ENCODE measurements around the gene CABP7. TPM values are rescaled to one million over a fixed set of nuclear protein-coding genes. Genes with fewer than 3 reads are reported as not detected.

CABP7 gene
- total and polyA plus RNA-seq, 2 donors (not counting 1 experiment from before 2014, with no cell fraction given): 0.03 TPM; not detected in 1

GRCh38 chr22:29683536-29683935 is 36.3 kb upstream of the CABP7 start:
- peaks cover 0 to 53% of the 10 kb centered on the region in 2 experiments for H3K36me3 ChIP-seq (replicated peaks in 1 of 2; ENCODE audit: control extremely low read depth in 1 of 2, control insufficient read depth in 1 of 2, extremely low read depth in 1 of 2, insufficient read depth in 2 of 2, low read length in 1 of 2)
- POLR2A ChIA-PET: no interaction called here

GRCh38 chr22:29684244-29684643 is 35.6 kb upstream of the CABP7 start:
- DNase-seq (no peak), ATAC-seq (ENCODE audit: low read depth) (no peak)
- WGBS (ENCODE audit: insufficient coverage): 93% methylated on average over 4 of the region's 4 CpGs
- no peaks in the 10 kb centered on the region for H3K4me1 ChIP-seq (ENCODE audit: control insufficient read depth in 2 of 2, insufficient read depth in 2 of 2, low read length in 2 of 2)
- H3K27ac ChIP-seq (ENCODE audit: low read length in 2 of 2): no peak overlapping the region
- no peaks in the 10 kb centered on the region for H3K79me2 ChIP-seq (ENCODE audit: control insufficient read depth, insufficient read depth, low read length)
- H3K9me3 ChIP-seq (ENCODE audit: control extremely low read depth in 1 of 3, control insufficient read depth in 2 of 3, insufficient read depth in 1 of 3, low read length in 2 of 3): no peaks in the 10 kb centered on the region
- H3K9ac ChIP-seq (ENCODE audit: low read length): no peak overlapping the region
- ChIA-PET CTCF (no interaction called here), POLR2A (no interaction called here)
- no peak overlapping the region for H3K4me2 ChIP-seq (replicated peaks; ENCODE audit: low read depth, low read length, poor library complexity, severe bottlenecking)
- Mint-ChIP-seq H3K27ac (no peak overlapping the region), H3K9me3 (ENCODE audit: insufficient read depth) (no peaks in the 10 kb centered on the region), H3K27me3 (no peaks in the 10 kb centered on the region), H3K4me3 (no peak overlapping the region), H3K4me1 (no peaks in the 10 kb centered on the region)
- no peak overlapping the region for H2AFZ ChIP-seq (ENCODE audit: insufficient read depth, low read depth, low read length, poor library complexity, severe bottlenecking)
- no peaks in the 10 kb centered on the region for H3K27me3 ChIP-seq (replicated peaks in 1 of 4; ENCODE audit: control extremely low read depth in 1 of 4, control insufficient read depth in 3 of 4, insufficient read depth in 4 of 4, low read length in 3 of 4)
- intact Hi-C loops (cut with micrococcal nuclease): no loop called here
- no peak overlapping the region for H3K4me3 ChIP-seq (ENCODE audit: control extremely low read depth in 1 of 5, extremely low read depth in 1 of 5, insufficient read depth in 1 of 5, low read depth in 2 of 5, low read length in 4 of 5)
- TF ChIP-seq, protein P1, sequence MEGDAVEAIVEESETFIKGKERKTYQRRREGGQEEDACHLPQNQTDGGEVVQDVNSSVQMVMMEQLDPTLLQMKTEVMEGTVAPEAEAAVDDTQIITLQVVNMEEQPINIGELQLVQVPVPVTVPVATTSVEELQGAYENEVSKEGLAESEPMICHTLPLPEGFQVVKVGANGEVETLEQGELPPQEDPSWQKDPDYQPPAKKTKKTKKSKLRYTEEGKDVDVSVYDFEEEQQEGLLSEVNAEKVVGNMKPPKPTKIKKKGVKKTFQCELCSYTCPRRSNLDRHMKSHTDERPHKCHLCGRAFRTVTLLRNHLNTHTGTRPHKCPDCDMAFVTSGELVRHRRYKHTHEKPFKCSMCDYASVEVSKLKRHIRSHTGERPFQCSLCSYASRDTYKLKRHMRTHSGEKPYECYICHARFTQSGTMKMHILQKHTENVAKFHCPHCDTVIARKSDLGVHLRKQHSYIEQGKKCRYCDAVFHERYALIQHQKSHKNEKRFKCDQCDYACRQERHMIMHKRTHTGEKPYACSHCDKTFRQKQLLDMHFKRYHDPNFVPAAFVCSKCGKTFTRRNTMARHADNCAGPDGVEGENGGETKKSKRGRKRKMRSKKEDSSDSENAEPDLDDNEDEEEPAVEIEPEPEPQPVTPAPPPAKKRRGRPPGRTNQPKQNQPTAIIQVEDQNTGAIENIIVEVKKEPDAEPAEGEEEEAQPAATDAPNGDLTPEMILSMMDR (IDR thresholded peaks at IDR 0.05): no peak
- TF ChIP-seq EZH2 (IDR thresholded peaks at IDR 0.05; ENCODE audit: borderline replicate concordance, insufficient read depth, low read depth, low read length, poor library complexity, severe bottlenecking): no peak
- H4K20me1 ChIP-seq (ENCODE audit: control insufficient read depth, insufficient read depth, low read length, poor library complexity, severe bottlenecking): no peaks in the 10 kb centered on the region
- H3K36me3 ChIP-seq (replicated peaks in 1 of 2; ENCODE audit: control extremely low read depth in 1 of 2, control insufficient read depth in 1 of 2, extremely low read depth in 1 of 2, insufficient read depth in 2 of 2, low read length in 1 of 2): peaks cover 0 to 46% of the 10 kb centered on the region in 2 experiments

More at GRCh38 chr22:29683536-29683935, 36.3 kb upstream of the CABP7 start:
- intact Hi-C loops (cut with micrococcal nuclease): no loop called here
- DNase-seq (no peak), ATAC-seq (ENCODE audit: low read depth) (no peak)
- 100% methylated on average over 1 of the region's 4 CpGs for WGBS (ENCODE audit: insufficient coverage)
- no peaks in the 10 kb centered on the region for H3K27me3 Mint-ChIP-seq
- Histone ChIP-seq H3K9me3 (ENCODE audit: control extremely low read depth in 1 of 3, control insufficient read depth in 2 of 3, insufficient read depth in 1 of 3, low read length in 2 of 3) (no peaks in the 10 kb centered on the region), H3K9ac (ENCODE audit: low read length) (no peak overlapping the region), H3K4me2 (replicated peaks; ENCODE audit: low read depth, low read length, poor library complexity, severe bottlenecking) (no peak overlapping the region), H3K4me3 (ENCODE audit: control extremely low read depth in 1 of 5, extremely low read depth in 1 of 5, insufficient read depth in 1 of 5, low read depth in 2 of 5, low read length in 4 of 5) (no peak overlapping the region), H4K20me1 (ENCODE audit: control insufficient read depth, insufficient read depth, low read length, poor library complexity, severe bottlenecking) (no peaks in the 10 kb centered on the region), H3K27ac (ENCODE audit: low read length in 2 of 2) (no peak overlapping the region), H3K4me1 (ENCODE audit: control insufficient read depth in 2 of 2, insufficient read depth in 2 of 2, low read length in 2 of 2) (no peaks in the 10 kb centered on the region), H3K27me3 (replicated peaks in 1 of 4; ENCODE audit: control extremely low read depth in 1 of 4, control insufficient read depth in 3 of 4, insufficient read depth in 4 of 4, low read length in 3 of 4) (no peaks in the 10 kb centered on the region), H2AFZ (ENCODE audit: insufficient read depth, low read depth, low read length, poor library complexity, severe bottlenecking) (no peak overlapping the region), H3K79me2 (ENCODE audit: control insufficient read depth, insufficient read depth, low read length) (no peaks in the 10 kb centered on the region)
- no peaks in the 10 kb centered on the region for H3K4me1 Mint-ChIP-seq
- no peak overlapping the region for H3K27ac Mint-ChIP-seq
- H3K9me3 Mint-ChIP-seq (ENCODE audit: insufficient read depth): no peaks in the 10 kb centered on the region
- CTCF ChIA-PET: no interaction called here
- TF ChIP-seq EZH2 (IDR thresholded peaks at IDR 0.05; ENCODE audit: borderline replicate concordance, insufficient read depth, low read depth, low read length, poor library complexity, severe bottlenecking): no peak
- TF ChIP-seq, protein P1 (IDR thresholded peaks at IDR 0.05): no peak
- H3K4me3 Mint-ChIP-seq: no peak overlapping the region
